Lower leg skin (tissue), 4 donors: ENCODE results near the gene LSM4. TPM values are rescaled to one million over a fixed set of nuclear protein-coding genes. Genes with fewer than 3 reads are reported as not detected.
"Not testable (repeated sequence)": the region's sequence is repeated elsewhere in the genome, so short reads cannot be mapped to it uniquely, and the experiment has no call there.

ENCODE experiments used
- DNase-seq, 2 donors: peaks; one replicate each; pipeline ENCODE4 v3.0.0-alpha.2; 2019; ENCODE audit warnings: low spot score in 2 of 2
- H3K4me3 ChIP-seq: fragments of 200-600 bp; sonication (generic); 2 replicates; pipeline ENCODE4 v1.5.1; 2017; ENCODE audit warnings: mild to moderate bottlenecking, low read depth; ENCODE audit not compliant: poor library complexity, severe bottlenecking
- POLR2A ChIP-seq, 2 donors: fragments of 450-650 bp; IDR thresholded peaks; one replicate each; pipeline ENCODE4 v1.6.1; 2016 to 2017; ENCODE audit warnings: antibody characterized with exemption in 2 of 2, mild to moderate bottlenecking in 1 of 2, moderate library complexity in 1 of 2
- WGBS, 2 donors: methylation state at CpG; one replicate each; pipeline ENCODE4 v1.1.5; 2018; 5-methylcytosine and 5-hydroxymethylcytosine counted together
- intact Hi-C: fragments of 100-400 bp; cut with DNase I; formaldehyde crosslinking; loops from one replicate; pipeline ENCODE4 v1.15.0; 2023; ENCODE audit warnings: low total_unique reads
- total RNA-seq, 4 donors: library from RNA; depleted of rRNA; stranded (reverse); fragments of >200 nt; gene quantifications; one replicate each; pipeline ENCODE4 v1.1.0, GENCODE V29; 2016
- TF ChIP-seq, protein P1 (sequence below), 3 donors: fragments of 450-650 bp; IDR thresholded peaks; one replicate each; pipeline ENCODE4 v1.5.1; 2016; ENCODE audit warnings: antibody characterized with exemption in 3 of 3, mild to moderate bottlenecking in 3 of 3, moderate library complexity in 2 of 3

LSM4 gene
- total RNA-seq, 4 donors from 2014 or later: 59.7 to 149 (median 105) TPM

DNA sequence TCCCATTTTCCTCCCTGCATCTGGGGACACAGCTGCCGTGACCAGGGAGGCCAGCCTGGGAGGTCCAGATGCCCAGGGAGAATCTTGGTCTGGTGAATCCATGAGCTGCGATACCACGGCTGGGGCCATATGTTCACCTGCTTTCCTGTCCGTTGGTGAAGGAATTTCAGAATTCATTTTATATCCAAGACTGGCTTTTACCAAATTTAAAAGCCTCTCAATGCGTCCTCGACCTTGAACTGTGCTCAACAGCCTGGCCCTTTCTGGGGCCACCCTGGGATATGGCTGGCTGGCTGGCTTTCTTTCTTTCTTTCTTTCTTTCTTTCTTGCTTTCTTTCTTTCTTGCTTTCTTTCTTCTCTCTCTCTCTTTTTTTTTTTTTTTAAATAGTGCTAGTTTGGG lies 40.9 kb upstream of the LSM4 start:
- 70 to 81% methylated on average over 6 of the region's 6 CpGs for WGBS, 2 donors
- intact Hi-C loops: no loop called here
- DNase-seq: no peak
- TF ChIP-seq, protein P1, sequence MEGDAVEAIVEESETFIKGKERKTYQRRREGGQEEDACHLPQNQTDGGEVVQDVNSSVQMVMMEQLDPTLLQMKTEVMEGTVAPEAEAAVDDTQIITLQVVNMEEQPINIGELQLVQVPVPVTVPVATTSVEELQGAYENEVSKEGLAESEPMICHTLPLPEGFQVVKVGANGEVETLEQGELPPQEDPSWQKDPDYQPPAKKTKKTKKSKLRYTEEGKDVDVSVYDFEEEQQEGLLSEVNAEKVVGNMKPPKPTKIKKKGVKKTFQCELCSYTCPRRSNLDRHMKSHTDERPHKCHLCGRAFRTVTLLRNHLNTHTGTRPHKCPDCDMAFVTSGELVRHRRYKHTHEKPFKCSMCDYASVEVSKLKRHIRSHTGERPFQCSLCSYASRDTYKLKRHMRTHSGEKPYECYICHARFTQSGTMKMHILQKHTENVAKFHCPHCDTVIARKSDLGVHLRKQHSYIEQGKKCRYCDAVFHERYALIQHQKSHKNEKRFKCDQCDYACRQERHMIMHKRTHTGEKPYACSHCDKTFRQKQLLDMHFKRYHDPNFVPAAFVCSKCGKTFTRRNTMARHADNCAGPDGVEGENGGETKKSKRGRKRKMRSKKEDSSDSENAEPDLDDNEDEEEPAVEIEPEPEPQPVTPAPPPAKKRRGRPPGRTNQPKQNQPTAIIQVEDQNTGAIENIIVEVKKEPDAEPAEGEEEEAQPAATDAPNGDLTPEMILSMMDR (IDR thresholded peaks at IDR 0.05): no peak
- TF ChIP-seq POLR2A (IDR thresholded peaks at IDR 0.05): no peak
- H3K4me3 ChIP-seq: no peak overlapping the region

DNA sequence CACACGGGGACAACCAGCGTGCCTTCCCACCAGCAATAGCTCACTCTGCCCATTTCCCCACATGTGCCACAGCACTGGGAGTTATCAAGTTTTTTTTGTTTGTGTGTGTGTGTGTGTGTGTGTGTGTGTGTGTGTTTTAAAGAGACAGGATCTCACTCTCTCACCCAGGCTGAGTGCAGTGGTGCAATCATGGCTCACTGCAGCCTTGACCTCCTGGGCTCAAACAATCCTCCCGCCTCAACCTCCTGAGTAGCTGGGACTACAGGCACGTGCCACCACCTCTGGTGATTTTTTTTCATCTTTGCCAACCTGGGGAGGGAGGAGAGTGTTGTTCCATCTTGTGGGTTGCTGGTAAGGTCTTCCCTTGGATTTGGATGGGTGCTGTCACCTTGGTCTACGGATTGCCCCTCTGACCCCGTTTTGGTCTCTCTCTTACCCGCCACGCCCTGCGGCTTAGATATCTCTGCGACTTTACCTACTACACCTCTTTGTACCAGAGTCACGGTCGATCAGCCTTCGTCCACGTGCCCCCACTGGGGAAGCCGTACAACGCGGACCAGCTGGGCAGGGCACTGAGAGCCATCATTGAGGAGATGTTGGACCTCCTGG lies 40.2 kb upstream of the LSM4 start:
- WGBS, 2 donors: 91 to 93% methylated on average over 17 of the region's 17 CpGs
- H3K4me3 ChIP-seq: no peak overlapping the region
- no peak for TF ChIP-seq POLR2A (IDR thresholded peaks at IDR 0.05)
- TF ChIP-seq, protein P1 (IDR thresholded peaks at IDR 0.05): no peak
- intact Hi-C loops: no loop called here
- DNase-seq: no peak

DNA sequence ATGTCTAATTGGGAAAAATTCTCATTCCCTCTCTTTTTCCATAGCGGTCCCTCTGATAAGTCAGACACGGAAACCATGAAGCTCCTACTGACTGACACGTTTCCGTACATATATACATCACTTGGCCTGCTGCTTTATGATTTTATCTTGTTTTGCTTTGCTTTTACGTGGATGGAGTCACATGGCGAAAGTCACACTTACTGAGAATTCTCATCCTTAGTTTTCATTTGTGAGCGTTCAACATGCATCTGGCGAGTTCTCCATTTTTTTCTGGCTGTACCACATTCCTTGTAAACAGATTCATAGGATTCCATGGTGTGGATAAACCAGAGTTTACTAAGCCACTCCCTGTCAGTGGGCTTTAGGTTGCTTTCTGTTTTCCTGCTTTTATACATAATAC lies 38.8 kb upstream of the LSM4 start:
- 91 to 95% methylated on average over 8 of the region's 8 CpGs for WGBS, 2 donors
- DNase-seq: no peak
- no peak overlapping the region for H3K4me3 ChIP-seq
- intact Hi-C loops: no loop called here
- TF ChIP-seq, protein P1 (IDR thresholded peaks at IDR 0.05): no peak
- TF ChIP-seq POLR2A (IDR thresholded peaks at IDR 0.05): no peak

DNA sequence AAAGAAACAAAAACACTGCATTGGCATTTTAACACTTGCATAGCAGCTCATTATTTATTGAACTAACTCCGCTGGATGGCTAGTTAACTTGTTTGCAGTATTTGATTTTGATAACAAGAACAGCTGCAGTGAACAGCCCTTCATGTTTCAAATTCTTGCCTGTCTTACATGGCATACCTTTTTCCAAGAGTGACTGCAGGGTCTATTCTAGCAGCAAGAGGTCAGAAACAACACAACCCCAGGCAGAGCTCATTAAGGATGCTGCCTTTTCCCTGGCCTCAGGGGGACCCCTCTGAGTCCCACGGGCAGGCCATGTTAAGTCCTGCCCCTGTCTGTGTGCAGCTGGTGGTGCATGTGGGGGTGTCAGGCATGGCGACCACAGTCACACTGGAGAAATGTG lies 34.2 kb upstream of the LSM4 start:
- 96% methylated on average over 3 of the region's 3 CpGs for WGBS, 2 donors
- H3K4me3 ChIP-seq: no peak overlapping the region
- intact Hi-C loops: no loop called here
- DNase-seq: no peak
- TF ChIP-seq, protein P1 (IDR thresholded peaks at IDR 0.05): no peak
- TF ChIP-seq POLR2A (IDR thresholded peaks at IDR 0.05): no peak

DNA sequence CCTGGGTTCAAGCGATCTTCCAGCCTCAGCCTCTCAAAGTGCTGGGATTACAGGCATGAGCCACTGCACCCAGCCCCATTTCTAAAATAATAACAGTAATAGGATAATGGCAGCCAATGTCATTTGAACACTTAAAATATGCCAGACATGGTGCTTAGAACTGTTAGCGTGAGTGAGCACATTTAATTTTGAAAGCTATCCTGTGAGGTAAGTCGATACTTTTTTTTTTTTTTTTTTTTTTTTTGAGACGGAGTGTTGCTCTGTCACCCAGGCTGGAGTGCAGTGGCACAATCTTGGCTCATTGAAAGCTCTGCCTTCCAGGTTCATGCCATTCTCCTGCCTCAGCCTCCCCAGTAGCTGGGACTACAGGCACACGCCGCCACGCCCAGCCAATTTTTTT lies 31.9 kb upstream of the LSM4 start:
- H3K4me3 ChIP-seq, DNase-seq: not testable (repeated sequence)
- intact Hi-C loops: loop anchor here (5.0 kb wide), 1 partner anchor 58 kb away; no protein-coding TSS in a partner anchor
- WGBS, 2 donors: 93 to 95% methylated on average over 7 of the region's 7 CpGs

DNA sequence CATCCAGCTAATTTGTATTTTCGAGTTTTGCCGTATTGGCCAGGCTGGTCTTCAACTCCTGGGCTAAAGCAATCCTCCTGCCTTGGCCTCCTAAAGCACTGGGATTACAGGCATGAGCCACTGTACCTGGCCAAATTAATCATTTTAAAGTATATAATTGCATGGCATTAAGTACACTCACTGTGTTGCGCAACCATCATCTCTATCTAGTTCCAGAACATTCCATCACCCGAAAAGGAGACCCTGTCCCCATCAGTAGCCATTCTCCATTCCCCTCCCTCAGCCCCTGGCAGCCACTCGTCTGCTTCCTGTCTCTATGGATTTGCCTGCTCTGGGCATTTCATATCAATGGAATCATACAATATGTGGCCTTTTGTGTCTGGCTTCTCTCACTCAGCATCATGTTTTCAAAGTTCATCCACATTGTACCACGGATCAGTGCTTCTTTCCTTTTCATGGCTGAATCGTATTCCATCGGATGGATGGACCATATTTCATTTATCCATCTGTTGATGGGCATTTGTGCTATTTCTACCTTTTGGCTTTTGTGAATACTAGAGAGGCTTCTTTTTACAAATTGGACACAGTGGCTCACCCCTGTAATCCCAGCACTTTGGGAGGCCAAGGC lies 30.6 kb upstream of the LSM4 start:
- no peak for DNase-seq
- TF ChIP-seq, protein P1 (IDR thresholded peaks at IDR 0.05): no peak
- TF ChIP-seq POLR2A (IDR thresholded peaks at IDR 0.05): no peak
- WGBS, 2 donors: 91 to 93% methylated on average over 8 of the region's 8 CpGs
- no peak overlapping the region for H3K4me3 ChIP-seq
- intact Hi-C loops: loop anchor here (5.0 kb wide), 1 partner anchor 59 kb away; no protein-coding TSS in a partner anchor
